GM12878 (cell line): ENCODE measurements around the gene LGALS3. TPM values are rescaled to one million over a fixed set of nuclear protein-coding genes. Genes with fewer than 3 reads are reported as not detected.

Source experiments
- ATAC-seq: fragments of 200-7000 bp; cut with Tn5 transposase; 3 replicates; pipeline ENCODE4 v1.9.1; 2020; ENCODE audit warnings: mild to moderate bottlenecking, moderate library complexity
- BruUV-seq: library from RNA; stranded (reverse); fragments of 400-500 nt; replicated peaks from 2 replicates; lab custom pipeline; 2021; lab: Mats Ljungman, UMichigan
- CTCF ChIA-PET: fragments of 300-600 bp; sonication (Branson Sonifier 250); formaldehyde crosslinking; extraction: SDS; loops from one replicate; lab custom pipeline; 2021; ENCODE audit warnings: inconsistent platforms; lab: Yijun Ruan, JAX
- POLR2A ChIA-PET: fragments of 350-600 bp; formaldehyde crosslinking; extraction: SDS; loops from one replicate; lab custom pipeline; 2021; ENCODE audit warnings: inconsistent platforms; lab: Charles Lee
- RAD21 ChIA-PET: fragments of 300-600 bp; sonication (Branson Sonifier 250); formaldehyde crosslinking; loops from one replicate; lab custom pipeline; 2023; ENCODE audit warnings: antibody characterized with exemption; ENCODE audit not compliant: unreplicated experiment; lab: Charles Lee
- SMC1A ChIA-PET: fragments of 300-600 bp; sonication (Branson Sonifier 250); formaldehyde crosslinking; loops from one replicate; lab custom pipeline; 2023; ENCODE audit not compliant: unreplicated experiment, uncharacterized antibody; lab: Charles Lee
- DNase-seq: peaks from one replicate; pipeline ENCODE4 v3.0.0-alpha.2; 2011; ENCODE audit warnings: low read depth, low spot score
- FAIRE-seq: peaks from 3 replicates; lab custom pipeline; 2011; peaks lifted over from hg19 to GRCh38; lab: Jason Lieb, UNC
- H2AFZ ChIP-seq: 2 replicates; pipeline ENCODE4 v1.6.0; 2011; ENCODE audit warnings: low read depth, low read length, control low read depth; ENCODE audit not compliant: control insufficient read depth
- H3K27ac ChIP-seq: 2 replicates; pipeline ENCODE4 v1.5.1; 2011; ENCODE audit warnings: control low read depth; ENCODE audit not compliant: control insufficient read depth, insufficient read depth
- H3K27me3 ChIP-seq, 2 experiments: replicated peaks in 1 of 2; 2 replicates each; pipeline versions ENCODE4 v1.6.0 to v1.6.1; 2011; ENCODE audit warnings: low read length in 1 of 2; ENCODE audit not compliant: control insufficient read depth in 2 of 2, insufficient read depth in 2 of 2
- H3K36me3 ChIP-seq, 2 experiments: 2 replicates each; pipeline ENCODE4 v1.5.1; 2011; ENCODE audit warnings: low read length in 1 of 2; ENCODE audit not compliant: control insufficient read depth in 2 of 2, insufficient read depth in 2 of 2
- H3K4me1 ChIP-seq: 2 replicates; pipeline ENCODE4 v1.6.1; 2011; ENCODE audit warnings: mild to moderate bottlenecking, low read length, moderate library complexity, mixed read lengths; ENCODE audit not compliant: control insufficient read depth, insufficient read depth
- H3K4me2 ChIP-seq: 2 replicates; pipeline ENCODE4 v1.6.0; 2011; ENCODE audit warnings: control low read depth; ENCODE audit not compliant: control insufficient read depth, insufficient read depth
- H3K4me3 ChIP-seq: fragments of 200-600 bp; sonication (generic); 2 replicates; pipeline ENCODE4 v1.5.1; 2016
- H3K79me2 ChIP-seq: 2 replicates; pipeline ENCODE4 v1.6.0; 2011; ENCODE audit warnings: low read length; ENCODE audit not compliant: control insufficient read depth, insufficient read depth
- H3K9ac ChIP-seq: 2 replicates; pipeline ENCODE4 v1.8.0; 2011; ENCODE audit warnings: low read length, control low read depth, mixed read lengths; ENCODE audit not compliant: control insufficient read depth, insufficient read depth
- H3K9me3 ChIP-seq: replicated peaks from 3 replicates; pipeline ENCODE4 v1.5.1; 2011; ENCODE audit warnings: mild to moderate bottlenecking, low read length; ENCODE audit not compliant: control insufficient read depth, insufficient read depth
- H4K20me1 ChIP-seq: 2 replicates; pipeline ENCODE4 v1.6.0; 2011; ENCODE audit not compliant: control insufficient read depth, insufficient read depth
- BCL11A ChIP-seq: IDR thresholded peaks from 2 replicates; pipeline ENCODE4 v1.6.1; 2011; ENCODE audit warnings: low read depth, low read length
- WGBS: methylation state at CpG from one replicate; pipeline ENCODE4 v1.1.6; 2016; ENCODE audit warnings: low lambda C conversion rate; ENCODE audit not compliant: insufficient replicate concordance, insufficient coverage; ENCODE audit errors: missing lambda C conversion rate; 5-methylcytosine and 5-hydroxymethylcytosine counted together
- in situ Hi-C: fragments of 300-500 bp; cut with MboI; formaldehyde crosslinking; loops from 9 replicates; pipeline ENCODE4 v1.14.3; 2018; ENCODE audit warnings: mixed read lengths
- intact Hi-C: fragments of 100-400 bp; cut with micrococcal nuclease; formaldehyde crosslinking; loops from one replicate; pipeline ENCODE4 v1.14.2; 2022; ENCODE audit not compliant: unreplicated experiment
- polyA plus RNA-seq, 11 experiments: library from polyadenylated mRNA; depleted of rRNA in 4 of 11; unstranded in 6 of 11; stranded (reverse) in 5 of 11; fragments of >200 nt; fragmentation: Nextera tagmentation in 4 of 11; fragmentation: Illumina TruSeq in 1 of 11; extraction: Ambion mirVana in 4 of 11; extraction: Trizol in 1 of 11; gene quantifications; 1 replicate in 1 of 11; 2 replicates in 10 of 11; pipeline versions ENCODE4 v1.2.1 to v1.2.3, GENCODE V29; 2011 to 2016; ENCODE audit warnings: inconsistent platforms in 2 of 11, missing spikeins in 2 of 11, low read depth in 1 of 11
- total RNA-seq, 4 experiments: library from RNA; depleted of rRNA in 3 of 4; stranded (reverse); fragments of >200 nt in 3 of 4; fragmentation: Illumina TruSeq in 1 of 4; extraction: Trizol in 1 of 4; gene quantifications; 2 replicates each; pipeline versions ENCODE4 v1.2.1 to v1.2.3, GENCODE V29; 2013 to 2021
- TF ChIP-seq, protein P1 (sequence below): IDR thresholded peaks from 2 replicates; pipeline ENCODE4 v1.6.1; 2012; ENCODE audit warnings: low read depth, low read length, improper control_type of control experiment
- TF ChIP-seq, protein P2 (sequence below): fragments of 450-650 bp; IDR thresholded peaks from 2 replicates; pipeline ENCODE4 v1.6.1; 2017; ENCODE audit warnings: borderline replicate concordance
- TF ChIP-seq, protein P3 (sequence below): IDR thresholded peaks from 2 replicates; pipeline ENCODE4 v1.6.1; 2011; ENCODE audit warnings: borderline replicate concordance, low read depth, mild to moderate bottlenecking, moderate library complexity, low read length; ENCODE audit not compliant: insufficient read depth, poor library complexity, severe bottlenecking

The LGALS3 gene
- total and polyA plus RNA-seq, 10 of the 15 experiments (the other 5 are each of a cell fraction or from before 2014, with no cell fraction given): 1.5 to 34.2 (median 18.4) TPM

DNA sequence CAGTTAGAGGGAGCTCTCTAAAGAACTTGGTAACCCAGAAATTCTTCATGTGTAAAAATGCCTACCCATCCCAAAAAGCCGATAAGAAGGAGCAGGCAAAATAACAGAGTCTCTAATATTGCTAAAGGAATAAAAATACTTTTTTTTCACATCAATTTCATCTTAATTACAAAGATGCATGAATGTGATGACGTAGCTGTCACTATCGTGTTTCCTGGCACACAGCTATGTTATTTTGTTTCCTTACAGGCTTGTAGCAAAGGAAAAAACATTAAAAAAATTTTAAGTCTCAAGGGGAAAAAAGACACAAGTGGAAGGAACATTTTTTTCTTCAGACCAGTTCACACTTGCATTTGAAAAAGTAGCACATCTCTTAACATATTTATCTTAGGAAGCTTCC, 10.3 kb upstream of the LGALS3 start:
- BruUV-seq: no TSS peak
- Histone ChIP-seq H3K27me3 (no peaks in the 10 kb centered on the region), H3K4me3 (no peak overlapping the region), H3K79me2 (no peaks in the 10 kb centered on the region), H3K9ac (no peak overlapping the region), H3K4me1 (no peaks in the 10 kb centered on the region), H2AFZ (no peak overlapping the region), H4K20me1 (no peaks in the 10 kb centered on the region), H3K4me2 (no peak overlapping the region), H3K9me3 (no peaks in the 10 kb centered on the region), H3K27ac (no peak overlapping the region), H3K36me3 (no peaks in the 10 kb centered on the region)
- ATAC-seq (no peak), FAIRE-seq (no peak), DNase-seq (no peak)
- in situ Hi-C loops (no loop called here), intact Hi-C loops (no loop called here)
- 64% methylated on average over 3 of the region's 3 CpGs for WGBS
- ChIA-PET POLR2A (interaction anchor here (0.5 to 2.9 kb wide), 3 partner anchors 9 to 59 kb away, joined by 3 to 14 read pairs (median 8); no protein-coding TSS in a partner anchor), SMC1A (interaction anchor here (0.7 to 1.6 kb wide), 4 partner anchors 16 to 137 kb away, joined by 3 to 6 read pairs (median 4); no protein-coding TSS in a partner anchor), RAD21 (interaction anchor here (0.5 to 1.3 kb wide), 2 partner anchors 19 to 42 kb away, joined by 3 to 4 read pairs; no protein-coding TSS in a partner anchor), CTCF (interaction anchor here (1.3 to 1.5 kb wide), 3 partner anchors 16 to 67 kb away, joined by 3 to 6 read pairs (median 6); partner anchors contain the start of gene MAPK1IP1L)
- TF ChIP-seq, protein P1, sequence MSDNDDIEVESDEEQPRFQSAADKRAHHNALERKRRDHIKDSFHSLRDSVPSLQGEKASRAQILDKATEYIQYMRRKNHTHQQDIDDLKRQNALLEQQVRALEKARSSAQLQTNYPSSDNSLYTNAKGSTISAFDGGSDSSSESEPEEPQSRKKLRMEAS: no peak
- TF ChIP-seq, protein P2, sequence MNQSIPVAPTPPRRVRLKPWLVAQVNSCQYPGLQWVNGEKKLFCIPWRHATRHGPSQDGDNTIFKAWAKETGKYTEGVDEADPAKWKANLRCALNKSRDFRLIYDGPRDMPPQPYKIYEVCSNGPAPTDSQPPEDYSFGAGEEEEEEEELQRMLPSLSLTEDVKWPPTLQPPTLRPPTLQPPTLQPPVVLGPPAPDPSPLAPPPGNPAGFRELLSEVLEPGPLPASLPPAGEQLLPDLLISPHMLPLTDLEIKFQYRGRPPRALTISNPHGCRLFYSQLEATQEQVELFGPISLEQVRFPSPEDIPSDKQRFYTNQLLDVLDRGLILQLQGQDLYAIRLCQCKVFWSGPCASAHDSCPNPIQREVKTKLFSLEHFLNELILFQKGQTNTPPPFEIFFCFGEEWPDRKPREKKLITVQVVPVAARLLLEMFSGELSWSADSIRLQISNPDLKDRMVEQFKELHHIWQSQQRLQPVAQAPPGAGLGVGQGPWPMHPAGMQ: no peak
- no peak for TF ChIP-seq BCL11A
- TF ChIP-seq, protein P3, sequence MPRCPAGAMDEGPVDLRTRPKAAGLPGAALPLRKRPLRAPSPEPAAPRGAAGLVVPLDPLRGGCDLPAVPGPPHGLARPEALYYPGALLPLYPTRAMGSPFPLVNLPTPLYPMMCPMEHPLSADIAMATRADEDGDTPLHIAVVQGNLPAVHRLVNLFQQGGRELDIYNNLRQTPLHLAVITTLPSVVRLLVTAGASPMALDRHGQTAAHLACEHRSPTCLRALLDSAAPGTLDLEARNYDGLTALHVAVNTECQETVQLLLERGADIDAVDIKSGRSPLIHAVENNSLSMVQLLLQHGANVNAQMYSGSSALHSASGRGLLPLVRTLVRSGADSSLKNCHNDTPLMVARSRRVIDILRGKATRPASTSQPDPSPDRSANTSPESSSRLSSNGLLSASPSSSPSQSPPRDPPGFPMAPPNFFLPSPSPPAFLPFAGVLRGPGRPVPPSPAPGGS: no peak
